SK-N-DZ (cell line): ENCODE measurements around the gene EEFSEC.

Source experiments
- DNase-seq: peaks from one replicate; pipeline ENCODE4 v3.0.0-alpha.2; 2015; ENCODE audit warnings: low spot score

Gene EEFSEC

DNA sequence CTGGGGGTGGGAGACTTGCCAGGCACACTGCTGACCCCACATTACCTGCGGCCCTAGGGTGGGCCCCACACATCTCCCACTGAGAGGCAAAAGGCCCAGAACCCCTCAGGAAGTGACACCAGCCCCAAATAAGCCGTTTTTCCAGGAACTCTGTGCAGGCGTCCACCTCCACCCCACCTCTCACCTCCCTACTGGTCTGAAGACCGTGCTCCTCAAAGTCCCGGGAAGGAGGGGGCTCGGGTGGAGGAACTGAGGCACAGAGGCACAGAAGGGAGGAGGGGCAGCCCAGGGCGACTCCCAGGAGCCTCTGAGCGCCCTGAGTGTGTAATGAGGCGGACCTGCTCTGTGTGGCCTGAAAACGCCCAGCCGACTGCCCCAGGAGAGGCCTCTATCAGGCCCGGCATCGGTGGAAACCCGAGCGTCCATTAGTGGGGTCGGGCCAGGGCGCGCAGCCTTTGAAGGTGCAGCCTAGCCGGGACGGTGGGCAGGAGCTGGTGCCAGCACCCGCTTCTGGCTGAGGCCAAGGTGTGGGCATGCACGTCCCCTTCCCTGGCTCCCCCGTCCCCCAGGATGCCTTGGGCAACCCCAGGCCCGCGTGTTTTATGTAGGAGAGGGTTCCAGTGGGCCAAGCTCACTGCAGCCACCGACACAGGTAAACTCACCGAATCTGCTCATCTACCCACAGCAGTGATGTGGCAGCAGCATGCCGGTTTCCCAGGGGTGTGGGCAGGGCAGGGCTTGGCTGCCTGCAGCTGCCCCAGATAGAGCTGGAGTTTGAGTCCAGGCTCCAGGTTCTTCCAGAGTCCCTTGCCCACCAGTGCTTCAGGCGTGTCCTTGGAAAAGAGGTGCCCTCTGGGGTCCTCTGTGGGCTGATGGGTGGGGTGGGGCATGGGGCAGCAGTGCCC lies 257.6 kb downstream of the EEFSEC start:
- peak; percentile 75 for DNase-seq

GRCh38 chr3:128411574-128412064 lies 258.3 kb downstream of the EEFSEC start:
- DNase-seq, result peak; percentile 95

- peak; percentile 71 for DNase-seq
Observed at GRCh38 chr3:128412180-128413002, 259.1 kb downstream of the EEFSEC start.

DNA sequence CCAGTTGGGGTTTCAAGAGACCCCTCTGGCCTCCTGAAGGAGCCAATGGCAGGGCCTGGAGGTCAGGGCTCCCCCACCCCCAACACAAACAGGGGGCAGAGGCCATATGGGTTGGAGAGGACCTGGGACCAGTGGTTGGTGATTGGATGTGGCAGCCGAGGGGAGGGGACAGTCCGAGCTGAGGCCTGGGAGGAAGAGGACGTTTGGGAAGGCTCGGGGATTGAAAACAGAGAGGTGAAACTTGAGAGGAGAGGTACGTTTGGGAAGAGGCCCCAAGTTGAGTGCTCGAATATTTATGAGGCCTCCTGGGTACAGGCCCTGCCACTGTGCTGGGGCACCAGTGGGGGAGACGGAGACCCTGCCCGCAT lies 259.7 kb downstream of the EEFSEC start:
- DNase-seq, result peak; percentile 79

- no peak for DNase-seq
Observed at GRCh38 chr3:128413413-128414205, 260.3 kb downstream of the EEFSEC start.

DNA sequence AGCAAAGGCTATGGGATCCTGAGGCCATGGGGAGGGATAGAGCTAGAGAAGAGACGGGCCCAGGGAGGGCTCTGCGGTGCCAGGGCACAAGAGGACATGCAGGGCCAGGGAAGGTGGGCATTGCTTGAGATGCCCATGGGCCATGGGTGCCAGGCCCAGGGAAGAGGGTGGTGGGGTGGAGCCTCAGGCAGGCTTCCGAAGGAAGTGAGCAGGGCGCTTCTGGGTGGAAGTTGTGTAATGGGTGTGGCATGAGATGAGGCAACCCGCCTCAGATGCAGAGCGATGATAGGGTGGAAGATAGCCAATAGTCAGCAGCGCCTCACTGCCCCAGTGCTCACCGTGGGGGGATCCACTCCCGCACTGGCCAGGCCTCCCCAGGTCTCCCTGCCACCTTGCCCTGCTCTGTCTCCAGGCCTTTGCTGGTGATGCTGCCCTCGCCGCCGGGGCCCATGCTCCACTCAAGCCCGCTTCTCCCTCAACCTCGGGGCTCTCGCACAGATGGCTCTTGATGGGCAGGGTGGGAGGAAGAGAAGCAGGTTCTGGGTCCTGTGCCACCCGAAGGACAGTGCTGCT lies 262.0 kb downstream of the EEFSEC start:
- no peak for DNase-seq

GRCh38 chr3:128415773-128416577 lies 262.7 kb downstream of the EEFSEC start:
- peak; percentile 63 for DNase-seq

GRCh38 chr3:128416578-128417211 lies 263.4 kb downstream of the EEFSEC start:
- DNase-seq, result no peak

- DNase-seq, result no peak
Observed at GRCh38 chr3:128418900-128419299, 265.6 kb downstream of the EEFSEC start.

GRCh38 chr3:128419311-128419710 lies 266.0 kb downstream of the EEFSEC start:
- no peak for DNase-seq

DNA sequence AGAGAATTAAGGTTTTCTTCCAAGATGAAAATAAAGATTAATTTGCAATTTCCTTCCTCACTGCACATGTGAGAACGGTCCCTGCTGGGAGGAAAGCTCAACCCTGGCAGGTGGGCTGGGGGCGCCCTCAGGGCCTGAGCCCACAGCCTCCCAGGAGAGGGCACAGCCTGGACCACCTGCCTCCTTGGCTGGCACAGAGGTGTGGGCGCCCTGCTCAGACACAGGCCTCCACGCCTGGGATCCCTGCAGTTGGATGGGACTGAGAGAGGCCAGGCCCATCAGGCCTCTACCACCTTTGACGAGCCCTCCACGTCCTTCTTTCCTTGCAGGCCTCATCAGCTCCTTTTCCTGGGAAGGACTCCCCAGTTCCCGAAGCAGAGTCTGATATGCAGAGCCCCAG lies 267.0 kb downstream of the EEFSEC start:
- no peak for DNase-seq

GRCh38 chr3:128420720-128421438 lies 267.6 kb downstream of the EEFSEC start:
- DNase-seq, result no peak

GRCh38 chr3:128421439-128421836 lies 268.2 kb downstream of the EEFSEC start:
- no peak for DNase-seq

- no peak for DNase-seq
Observed at GRCh38 chr3:128421966-128422365, 268.7 kb downstream of the EEFSEC start.

- no peak for DNase-seq
Observed at GRCh38 chr3:128422762-128423524, 269.7 kb downstream of the EEFSEC start.

GRCh38 chr3:128423525-128424147 lies 270.4 kb downstream of the EEFSEC start:
- no peak for DNase-seq

GRCh38 chr3:128424508-128425069 lies 271.3 kb downstream of the EEFSEC start:
- no peak for DNase-seq
